H1 (cell line): ENCODE measurements around the gene ZNF30. TPM values are rescaled to one million over a fixed set of nuclear protein-coding genes. Genes with fewer than 3 reads are reported as not detected.

Experiments
- BACH1 ChIP-seq: IDR thresholded peaks from 2 replicates; pipeline ENCODE4 v1.6.1; 2012; ENCODE audit warnings: low read length, improper control_type of control experiment
- BCL11A ChIP-seq, 2 experiments: IDR thresholded peaks; one replicate each; pipeline ENCODE4 v1.6.1; 2011; ENCODE audit warnings: low read depth in 2 of 2, low read length in 2 of 2, mild to moderate bottlenecking in 2 of 2
- CHD1 ChIP-seq: IDR thresholded peaks from 2 replicates; pipeline ENCODE4 v1.6.1; 2012; ENCODE audit warnings: low read depth, low read length, improper control_type of control experiment
- JUN ChIP-seq: IDR thresholded peaks from 2 replicates; pipeline ENCODE4 v1.6.1; 2011; ENCODE audit warnings: low read depth, mild to moderate bottlenecking, improper control_type of control experiment, low read length
- KDM1A ChIP-seq: fragments of 200-600, 300-600 bp; sonication (generic); IDR thresholded peaks from 2 replicates; pipeline ENCODE4 v1.7.1; 2016; ENCODE audit warnings: mild to moderate bottlenecking, low read length, borderline replicate concordance
- POU5F1 ChIP-seq: IDR thresholded peaks from 2 replicates; pipeline ENCODE4 v1.6.1; 2011; ENCODE audit warnings: low read depth, mild to moderate bottlenecking, low read length, moderate library complexity
- RBBP5 ChIP-seq: IDR thresholded peaks from 2 replicates; pipeline ENCODE4 v1.7.1; 2012; ENCODE audit warnings: low read depth, mild to moderate bottlenecking, inconsistent platforms, low read length, moderate library complexity, borderline replicate concordance
- RXRA ChIP-seq: IDR thresholded peaks from 2 replicates; pipeline ENCODE4 v1.6.1; 2011; ENCODE audit warnings: low read depth, mild to moderate bottlenecking, low read length, moderate library complexity; ENCODE audit not compliant: insufficient read depth
- polyA plus RNA-seq, 7 experiments: library from polyadenylated mRNA; depleted of rRNA in 3 of 7; stranded (reverse) in 5 of 7; unstranded in 2 of 7; fragments of >200 nt in 5 of 7; fragments of 200-250 nt in 2 of 7; gene quantifications; 1 replicate in 5 of 7; 2 replicates in 1 of 7; 4 replicates in 1 of 7; pipeline versions ENCODE4 v1.2.1 to v1.2.3, GENCODE V29; 2011 to 2013; ENCODE audit warnings: missing spikeins in 2 of 7, mixed read lengths in 2 of 7
- total RNA-seq: library from RNA; stranded (reverse); fragmentation: NEBNext Ultra II Directional; extraction: Animal tissue kit (Norgen Biotek cat#: 25700); gene quantifications from 2 replicates; pipeline ENCODE4 v1.2.1, GENCODE V29; 2021

The ZNF30 gene
- total and polyA plus RNA-seq, 2 of the 8 experiments (the other 6 are each of a cell fraction or from before 2014, with no cell fraction given), result 2.0 to 4.7 TPM

DNA sequence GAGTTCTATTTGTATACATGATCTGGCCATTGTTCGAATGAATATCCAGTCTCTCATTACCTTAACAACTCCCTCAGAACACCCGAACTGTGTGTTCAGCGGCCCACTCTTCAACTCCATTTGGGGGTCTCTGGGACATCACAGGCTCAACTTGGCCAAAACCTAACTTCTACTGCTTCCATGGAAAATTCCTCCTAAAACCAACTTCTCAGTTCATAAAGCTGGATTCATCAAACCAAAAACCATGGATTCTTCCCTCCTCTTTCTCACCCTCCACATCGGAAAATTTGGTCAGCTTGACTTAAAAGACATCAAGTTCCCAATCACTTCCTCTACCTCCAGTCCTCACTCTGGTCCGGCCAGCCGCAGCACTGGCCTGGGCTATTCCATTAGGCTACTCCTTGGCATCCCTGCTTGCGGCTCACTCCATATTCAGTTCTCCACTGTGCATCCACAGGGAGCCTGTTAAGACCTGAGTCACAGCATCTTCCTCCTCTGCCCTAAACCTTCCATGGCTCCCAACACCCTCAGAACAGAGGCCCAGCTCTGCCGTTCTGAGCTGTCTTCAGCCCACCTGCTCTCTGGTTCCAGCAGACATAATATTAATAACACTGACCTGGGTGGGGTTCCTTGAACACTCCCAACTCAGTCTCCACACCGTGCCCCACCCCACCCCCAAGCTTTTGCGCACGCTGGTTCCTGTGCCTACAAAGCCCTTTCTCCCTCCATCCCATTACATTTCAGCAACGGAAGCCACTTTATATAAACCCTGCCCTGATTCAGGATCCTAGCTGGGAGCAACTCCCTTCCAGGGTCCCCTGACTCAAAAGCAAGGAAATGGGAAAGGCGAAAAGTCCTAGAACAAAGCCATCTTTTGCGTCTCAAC is 36.2 kb downstream of the ZNF30 start (continued):
- TF ChIP-seq BCL11A (IDR thresholded peaks at IDR 0.05; ENCODE audit: low read depth in 2 of 2, low read length in 2 of 2) (no peak), POU5F1 (no peak), RBBP5 (no peak), KDM1A (0 out of 2 replicates have a peak, but pooled peaks have one; percentile 72), JUN (no peak), RXRA (no peak), CHD1 (no peak), BACH1 (no peak)
